DND-41 (cell line): Measurements from ENCODE around the gene ACVRL1.

Source experiments
- ATAC-seq: fragments of 200-7000 bp; cut with Tn5 transposase; 3 replicates; pipeline ENCODE4 v1.9.1; 2021; ENCODE audit warnings: low read depth; ENCODE audit not compliant: insufficient read depth
- DNase-seq: peaks from one replicate; pipeline ENCODE4 v3.0.0-alpha.2; 2020
- H2AFZ ChIP-seq: 2 replicates; pipeline ENCODE4 v1.6.0; 2012; ENCODE audit warnings: low read depth, low read length
- H3K27ac ChIP-seq: 2 replicates; pipeline ENCODE4 v1.5.1; 2012; ENCODE audit warnings: low read length, inconsistent platforms
- H3K27me3 ChIP-seq: fragments of 200-600 bp; sonication (generic); 2 replicates; pipeline ENCODE4 v1.6.0; 2012; ENCODE audit warnings: low read length, mild to moderate bottlenecking, inconsistent platforms; ENCODE audit not compliant: insufficient read depth, poor library complexity
- H3K36me3 ChIP-seq: 2 replicates; pipeline ENCODE4 v1.5.1; 2012; ENCODE audit warnings: low read length, inconsistent platforms; ENCODE audit not compliant: insufficient read depth
- H3K4me1 ChIP-seq: 2 replicates; pipeline ENCODE4 v1.5.1; 2012; ENCODE audit warnings: mild to moderate bottlenecking, low read length; ENCODE audit not compliant: insufficient read depth
- H3K4me2 ChIP-seq: 2 replicates; pipeline ENCODE4 v1.6.0; 2012; ENCODE audit warnings: mild to moderate bottlenecking, moderate library complexity, low read length, inconsistent platforms; ENCODE audit not compliant: insufficient read depth
- H3K4me3 ChIP-seq, 2 experiments: fragments of 200-600 bp in 1 of 2; shearing (Covaris generic) in 1 of 2; 2 replicates each; pipeline ENCODE4 v1.5.1; 2012 to 2016; ENCODE audit warnings: inconsistent platforms in 2 of 2, low read length in 2 of 2, mild to moderate bottlenecking in 2 of 2, low read depth in 1 of 2, moderate library complexity in 1 of 2
- H3K79me2 ChIP-seq: 2 replicates; pipeline ENCODE4 v1.6.0; 2012; ENCODE audit warnings: low read length, inconsistent platforms; ENCODE audit not compliant: insufficient read depth
- H3K9ac ChIP-seq: 2 replicates; pipeline ENCODE4 v1.6.0; 2012; ENCODE audit warnings: low read depth, mild to moderate bottlenecking, inconsistent platforms, low read length, moderate library complexity
- H3K9me3 ChIP-seq: 2 replicates; pipeline ENCODE4 v1.5.1; 2012; ENCODE audit warnings: low read length, moderate library complexity, mild to moderate bottlenecking, inconsistent platforms; ENCODE audit not compliant: insufficient read depth, severe bottlenecking
- H4K20me1 ChIP-seq: 2 replicates; pipeline ENCODE4 v1.6.0; 2012; ENCODE audit warnings: low read length; ENCODE audit not compliant: insufficient read depth
- CTCF ChIP-seq: IDR thresholded peaks from 2 replicates; pipeline ENCODE4 v1.5.1; 2012; ENCODE audit warnings: borderline replicate concordance, low read length, moderate library complexity, mild to moderate bottlenecking; ENCODE audit not compliant: poor library complexity, severe bottlenecking; ENCODE audit errors: extremely low read depth
- EZH2 ChIP-seq: IDR thresholded peaks from 3 replicates; pipeline ENCODE4 v1.6.1; 2012; ENCODE audit warnings: borderline replicate concordance, low read depth, mild to moderate bottlenecking, moderate library complexity, low read length, inconsistent platforms; ENCODE audit not compliant: severe bottlenecking

Gene ACVRL1

GRCh38 chr12:51910168-51910567, 2.9 kb downstream of the ACVRL1 start:
- no peak for TF ChIP-seq CTCF
- TF ChIP-seq EZH2: no peak
- Histone ChIP-seq H4K20me1 (no peaks in the 10 kb centered on the region), H3K27me3 (no peaks in the 10 kb centered on the region), H3K36me3 (no peaks in the 10 kb centered on the region), H3K4me2 (no peak overlapping the region), H3K9me3 (no peaks in the 10 kb centered on the region), H2AFZ (no peak overlapping the region), H3K27ac (no peak overlapping the region), H3K9ac (no peak overlapping the region), H3K4me3 (no peak overlapping the region), H3K79me2 (no peaks in the 10 kb centered on the region), H3K4me1 (no peaks in the 10 kb centered on the region)
- no peak for DNase-seq
- ATAC-seq: no peak

- H3K4me2 ChIP-seq: no peak overlapping the region
- TF ChIP-seq EZH2 (no peak), CTCF (no peak)
These were observed 3.4 kb downstream of the ACVRL1 start for GRCh38 chr12:51910691-51911090.

GRCh38 chr12:51911307-51911706, 4.0 kb downstream of the ACVRL1 start:
- ATAC-seq (no peak), DNase-seq (no peak)
- Histone ChIP-seq H4K20me1 (no peaks in the 10 kb centered on the region), H3K79me2 (no peaks in the 10 kb centered on the region), H3K9me3 (no peaks in the 10 kb centered on the region), H3K36me3 (no peaks in the 10 kb centered on the region), H3K27ac (no peak overlapping the region), H3K4me3 (no peak overlapping the region), H3K4me2 (no peak overlapping the region), H3K4me1 (no peaks in the 10 kb centered on the region), H2AFZ (no peak overlapping the region), H3K27me3 (no peaks in the 10 kb centered on the region), H3K9ac (no peak overlapping the region)
- no peak for TF ChIP-seq EZH2
- TF ChIP-seq CTCF: no peak

More at GRCh38 chr12:51910691-51911090, 3.4 kb downstream of the ACVRL1 start:
- Histone ChIP-seq H3K4me1 (no peaks in the 10 kb centered on the region), H2AFZ (no peak overlapping the region), H3K9ac (no peak overlapping the region), H3K27ac (no peak overlapping the region), H3K4me3 (no peak overlapping the region), H3K36me3 (no peaks in the 10 kb centered on the region), H3K9me3 (no peaks in the 10 kb centered on the region), H3K79me2 (no peaks in the 10 kb centered on the region), H3K27me3 (no peaks in the 10 kb centered on the region), H4K20me1 (no peaks in the 10 kb centered on the region)
- no peak for DNase-seq
- ATAC-seq: no peak
